Stimulated activated CD4-positive, alpha-beta T cell treated with anti-CD3 and anti-CD28 coated beads, Interleukin-1b, Interleukin-23, amount 100 ng/mL, for 48 hours (primary cell): Measurements from ENCODE around the gene VPS13C.

Source experiments
- DNase-seq: peaks from one replicate; pipeline ENCODE4 v3.0.0-alpha.2; 2020

VPS13C gene

GRCh38 chr15:61856295-61856694, 204.0 kb downstream of the VPS13C start:
- DNase-seq: no peak

GRCh38 chr15:61853195-61853594, 207.1 kb downstream of the VPS13C start:
- no peak for DNase-seq

- no peak for DNase-seq
These were observed 208.3 kb downstream of the VPS13C start for GRCh38 chr15:61851955-61852354.

GRCh38 chr15:61849447-61849846, 210.8 kb downstream of the VPS13C start:
- DNase-seq: no peak

- DNase-seq: peak; percentile 13
These were observed 218.8 kb downstream of the VPS13C start for GRCh38 chr15:61841466-61841865.

GRCh38 chr15:61840090-61840489, 220.2 kb downstream of the VPS13C start:
- no peak for DNase-seq

- no peak for DNase-seq
These were observed 220.7 kb downstream of the VPS13C start for GRCh38 chr15:61839546-61839945.

GRCh38 chr15:61835496-61836106, 224.6 kb downstream of the VPS13C start:
- peak; percentile 48 for DNase-seq

- no peak for DNase-seq
These were observed 225.2 kb downstream of the VPS13C start for GRCh38 chr15:61835029-61835428.

GRCh38 chr15:61834076-61834697, 226.1 kb downstream of the VPS13C start:
- DNase-seq: peak; percentile 70

GRCh38 chr15:61832223-61832622, 228.0 kb downstream of the VPS13C start:
- DNase-seq: no peak

- DNase-seq: no peak
These were observed 228.7 kb downstream of the VPS13C start for GRCh38 chr15:61831505-61831921.

- no peak for DNase-seq
These were observed 229.5 kb downstream of the VPS13C start for GRCh38 chr15:61830536-61831330.

- DNase-seq: no peak
These were observed 230.7 kb downstream of the VPS13C start for GRCh38 chr15:61829514-61829889.

- no peak for DNase-seq
These were observed 231.3 kb downstream of the VPS13C start for GRCh38 chr15:61828860-61829513.

- no peak for DNase-seq
These were observed 232.2 kb downstream of the VPS13C start for GRCh38 chr15:61828008-61828407.

- DNase-seq: no peak
These were observed 233.1 kb downstream of the VPS13C start for GRCh38 chr15:61827131-61827530.

GRCh38 chr15:61824291-61824690, 236.0 kb downstream of the VPS13C start:
- no peak for DNase-seq

GRCh38 chr15:61822511-61822910, 237.7 kb downstream of the VPS13C start:
- DNase-seq: no peak

GRCh38 chr15:61820951-61821350, 239.3 kb downstream of the VPS13C start:
- no peak for DNase-seq

- no peak for DNase-seq
These were observed 240.0 kb downstream of the VPS13C start for GRCh38 chr15:61820212-61820611.

- DNase-seq: no peak
These were observed 240.9 kb downstream of the VPS13C start for GRCh38 chr15:61819386-61819785.

GRCh38 chr15:61818801-61819200, 241.4 kb downstream of the VPS13C start:
- no peak for DNase-seq

GRCh38 chr15:61816856-61817255, 243.4 kb downstream of the VPS13C start:
- DNase-seq: no peak
